ENCODE data around the gene LAMTOR5. TPM values are rescaled to one million over a fixed set of nuclear protein-coding genes. Genes with fewer than 3 reads are reported as not detected.
A peak's percentile ranks its signal among the peaks of the same experiment; 100 is the strongest.
"Not testable (repeated sequence)": the region's sequence is repeated elsewhere in the genome, so short reads cannot be mapped to it uniquely, and the experiment has no call there.

Gene LAMTOR5
- total and polyA plus RNA-seq, 4 donors, result 73.6 to 329 (median 127) TPM

DNA sequence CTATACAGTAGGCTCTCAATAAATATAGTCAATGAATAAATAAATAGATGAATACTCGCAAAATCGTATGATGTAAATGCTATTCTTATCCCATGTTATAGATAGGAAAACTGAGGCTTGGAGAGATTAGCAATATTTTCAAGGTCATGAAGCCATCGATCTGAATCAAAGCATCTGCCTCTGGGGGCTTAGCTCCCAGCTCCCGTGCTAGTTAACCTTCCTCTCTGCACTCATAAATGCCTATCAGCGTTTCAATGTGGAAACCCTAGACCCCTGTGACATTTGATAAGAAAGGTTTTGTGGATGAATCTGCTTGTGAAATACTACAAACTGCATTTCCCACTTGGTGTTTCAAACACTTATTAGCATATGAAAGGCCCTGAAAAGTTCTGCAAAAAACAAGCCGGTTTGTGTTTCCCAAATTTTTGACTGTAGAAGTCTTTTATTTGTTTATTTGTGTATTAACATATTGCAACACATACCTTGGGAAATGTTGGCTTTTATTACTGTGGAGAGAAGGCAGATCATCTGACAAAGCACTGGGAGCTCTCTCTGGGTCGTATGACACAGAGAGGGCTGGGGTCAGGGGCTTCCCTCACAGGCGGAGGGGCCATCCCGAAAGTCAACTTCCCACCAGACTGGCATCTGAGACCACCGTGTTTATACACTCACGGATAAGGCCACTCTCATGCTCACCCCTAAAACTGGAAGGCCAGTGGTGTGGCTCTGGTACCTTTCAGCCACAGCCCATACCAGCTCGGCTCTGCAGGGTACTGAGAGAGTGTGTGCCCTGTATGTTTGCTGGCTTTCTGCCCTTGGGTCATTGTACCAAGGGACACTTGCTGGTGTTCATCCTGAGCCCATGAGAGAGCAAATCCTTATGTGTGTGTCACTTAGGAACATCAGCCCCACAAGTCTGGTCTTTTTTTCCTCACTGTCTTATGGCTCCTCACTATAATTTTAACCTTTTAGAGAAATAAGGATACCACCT lies 42.5 kb upstream of the LAMTOR5 start:
- no peak overlapping the region for H3K27ac ChIP-seq (ENCODE audit: low read depth in 1 of 2, low read length in 2 of 2)
- WGBS, 2 donors, result 72 to 82% methylated on average over 12 of the region's 12 CpGs
- ATAC-seq (ENCODE audit: low FRiP score), result no peak

DNA sequence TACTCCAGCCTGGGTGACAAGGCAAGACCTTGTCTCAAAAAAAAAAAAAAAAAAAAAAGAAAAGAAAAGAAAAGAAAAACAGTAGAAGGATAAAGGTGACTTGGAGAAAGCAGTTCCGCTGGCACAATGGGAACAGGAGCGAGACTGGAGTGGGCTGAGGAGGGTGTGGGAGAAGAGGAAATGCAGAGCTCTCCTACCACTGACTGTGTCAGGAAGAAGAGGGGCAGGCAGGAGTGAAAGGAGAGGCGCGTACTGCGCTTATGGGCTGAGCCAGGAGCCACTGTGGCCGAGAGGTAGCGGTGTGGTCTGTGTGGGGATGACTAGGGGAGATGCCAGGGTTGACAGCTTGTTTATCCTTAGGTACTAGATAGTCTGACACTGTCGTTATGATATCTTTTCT lies 37.1 kb upstream of the LAMTOR5 start:
- H3K4me3 ChIP-seq (ENCODE audit: low read length in 2 of 2), result no peak overlapping the region
- 91 to 94% methylated on average over 8 of the region's 8 CpGs for WGBS, 2 donors
- no peak overlapping the region for H3K27ac ChIP-seq (ENCODE audit: low read depth in 1 of 2, low read length in 2 of 2)
- intact Hi-C loops (cut with DNase I), result no loop called here
- ATAC-seq (ENCODE audit: low FRiP score) (no peak), DNase-seq (peak in 1 of 2 donors; percentile 44)
- no peaks in the 10 kb centered on the region for H3K36me3 ChIP-seq (ENCODE audit: control insufficient read depth in 1 of 2, insufficient read depth in 2 of 2, low read length in 1 of 2)
- no peaks in the 10 kb centered on the region for H3K4me1 ChIP-seq (ENCODE audit: control insufficient read depth in 1 of 2, insufficient read depth in 2 of 2, low read length in 2 of 2)
- H3K27me3 ChIP-seq (ENCODE audit: control insufficient read depth in 1 of 2, insufficient read depth in 2 of 2, low read length in 1 of 2), result no peaks in the 10 kb centered on the region
- no peaks in the 10 kb centered on the region for H3K9me3 ChIP-seq (ENCODE audit: control insufficient read depth, low read length)

More for the DNA sequence above, 42.5 kb upstream of the LAMTOR5 start:
- peak in 1 of 2 donors; percentile 27 for DNase-seq
- no peaks in the 10 kb centered on the region for H3K36me3 ChIP-seq (ENCODE audit: control insufficient read depth in 1 of 2, insufficient read depth in 2 of 2, low read length in 1 of 2)
- H3K4me1 ChIP-seq (ENCODE audit: control insufficient read depth in 1 of 2, insufficient read depth in 2 of 2, low read length in 2 of 2), result no peaks in the 10 kb centered on the region
- intact Hi-C loops (cut with DNase I), result loop anchor here in 1 of 2 donors (10.0 kb wide), 1 partner anchor 135 kb away; no protein-coding TSS in a partner anchor
- no peaks in the 10 kb centered on the region for H3K27me3 ChIP-seq (ENCODE audit: control insufficient read depth in 1 of 2, insufficient read depth in 2 of 2, low read length in 1 of 2)
- no peaks in the 10 kb centered on the region for H3K9me3 ChIP-seq (ENCODE audit: control insufficient read depth, low read length)
- H3K4me3 ChIP-seq (ENCODE audit: low read length in 2 of 2), result no peak overlapping the region

DNA sequence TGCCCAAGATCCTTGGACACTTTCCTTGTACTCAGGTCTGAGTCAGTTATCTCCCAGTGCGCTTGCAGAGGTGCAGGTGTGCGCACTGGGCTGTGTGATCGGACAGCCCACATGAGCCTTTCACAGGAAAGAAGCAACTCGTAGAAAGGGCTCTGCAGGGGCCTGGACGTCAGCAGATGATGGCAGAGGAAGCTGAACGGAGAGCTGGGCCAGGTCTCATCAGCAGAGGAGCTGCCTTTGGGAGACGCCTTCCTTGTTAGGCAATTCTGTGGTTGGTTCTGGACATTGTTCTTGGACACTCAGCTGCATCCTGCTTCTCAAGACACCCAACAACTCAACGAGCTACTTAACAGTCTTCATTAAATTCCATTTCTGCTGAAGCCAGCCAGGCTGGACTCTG lies 36.0 kb upstream of the LAMTOR5 start:
- no peak overlapping the region for H3K4me3 ChIP-seq (ENCODE audit: low read length in 2 of 2)
- DNase-seq, result peak in 1 of 2 donors; percentile 57
- WGBS, 2 donors, result 92% methylated on average over 8 of the region's 8 CpGs
- no peaks in the 10 kb centered on the region for H3K9me3 ChIP-seq (ENCODE audit: control insufficient read depth, low read length)
- intact Hi-C loops (cut with DNase I), result no loop called here
- H3K27ac ChIP-seq (ENCODE audit: low read depth in 1 of 2, low read length in 2 of 2), result no peak overlapping the region
- no peaks in the 10 kb centered on the region for H3K4me1 ChIP-seq (ENCODE audit: control insufficient read depth in 1 of 2, insufficient read depth in 2 of 2, low read length in 2 of 2)
- H3K36me3 ChIP-seq (ENCODE audit: control insufficient read depth in 1 of 2, insufficient read depth in 2 of 2, low read length in 1 of 2), result no peaks in the 10 kb centered on the region
- H3K27me3 ChIP-seq (ENCODE audit: control insufficient read depth in 1 of 2, insufficient read depth in 2 of 2, low read length in 1 of 2), result no peaks in the 10 kb centered on the region
- ATAC-seq (ENCODE audit: low FRiP score), result no peak

DNA sequence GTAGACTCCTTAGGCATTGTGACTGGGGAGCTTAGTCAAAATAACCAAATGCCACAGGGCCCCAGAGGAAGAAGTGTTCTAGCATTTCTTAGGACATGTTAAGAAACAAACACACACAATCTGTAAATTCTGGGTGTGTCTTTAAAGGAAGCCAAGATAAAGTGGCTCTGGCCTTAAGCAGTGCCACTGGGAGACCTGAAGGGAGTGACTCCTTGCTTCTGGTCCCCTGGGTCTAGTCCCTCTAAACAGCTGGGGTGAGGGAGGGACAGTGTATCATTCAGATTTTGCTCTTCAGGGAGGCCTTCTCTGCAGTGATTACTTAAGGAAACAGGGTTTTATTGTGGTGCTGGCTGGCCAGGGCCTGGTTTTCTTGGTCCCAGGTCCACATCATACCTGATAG lies 34.4 kb upstream of the LAMTOR5 start:
- Histone ChIP-seq H3K4me1 (ENCODE audit: control insufficient read depth in 1 of 2, insufficient read depth in 2 of 2, low read length in 2 of 2) (no peaks in the 10 kb centered on the region), H3K27ac (ENCODE audit: low read depth in 1 of 2, low read length in 2 of 2) (no peak overlapping the region), H3K4me3 (ENCODE audit: low read length in 2 of 2) (no peak overlapping the region), H3K9me3 (ENCODE audit: control insufficient read depth, low read length) (no peaks in the 10 kb centered on the region), H3K27me3 (ENCODE audit: control insufficient read depth in 1 of 2, insufficient read depth in 2 of 2, low read length in 1 of 2) (no peaks in the 10 kb centered on the region), H3K36me3 (ENCODE audit: control insufficient read depth in 1 of 2, insufficient read depth in 2 of 2, low read length in 1 of 2) (no peaks in the 10 kb centered on the region)
- no peak for ATAC-seq (ENCODE audit: low FRiP score)
- intact Hi-C loops (cut with DNase I), result no loop called here
- no peak for DNase-seq

DNA sequence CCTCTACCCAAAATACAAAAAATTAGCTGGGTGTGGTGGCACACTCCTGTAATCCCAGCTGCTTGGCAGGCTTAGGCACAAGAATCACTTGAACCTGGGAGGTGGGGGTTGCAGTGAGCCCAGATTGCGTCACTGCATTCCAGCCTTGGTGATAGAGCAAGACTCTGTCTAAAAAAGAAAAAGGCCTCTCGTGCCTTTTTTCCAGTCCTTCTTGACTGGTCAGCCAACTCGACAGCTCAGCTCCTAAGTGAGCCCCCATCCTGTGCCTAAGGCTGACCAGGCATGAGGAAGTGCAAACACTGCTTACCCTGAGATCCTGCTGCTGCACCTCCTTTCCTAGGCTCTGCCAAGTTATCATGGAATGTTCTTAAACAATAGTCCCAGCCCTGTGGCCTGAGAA lies 33.4 kb upstream of the LAMTOR5 start:
- 18 to 20% methylated on average over 3 of the region's 3 CpGs for WGBS, 2 donors
- H3K4me3 ChIP-seq (ENCODE audit: low read length in 2 of 2), result no peak overlapping the region
- intact Hi-C loops (cut with DNase I), result no loop called here
- DNase-seq (peak in 1 of 2 donors; percentile 70), ATAC-seq (ENCODE audit: low FRiP score) (no peak)
- no peak overlapping the region for H3K27ac ChIP-seq (ENCODE audit: low read depth in 1 of 2, low read length in 2 of 2)
- no peaks in the 10 kb centered on the region for H3K4me1 ChIP-seq (ENCODE audit: control insufficient read depth in 1 of 2, insufficient read depth in 2 of 2, low read length in 2 of 2)
- H3K27me3 ChIP-seq (ENCODE audit: control insufficient read depth in 1 of 2, insufficient read depth in 2 of 2, low read length in 1 of 2), result no peaks in the 10 kb centered on the region
- H3K9me3 ChIP-seq (ENCODE audit: control insufficient read depth, low read length), result no peaks in the 10 kb centered on the region
- H3K36me3 ChIP-seq (ENCODE audit: control insufficient read depth in 1 of 2, insufficient read depth in 2 of 2, low read length in 1 of 2), result no peaks in the 10 kb centered on the region

DNA sequence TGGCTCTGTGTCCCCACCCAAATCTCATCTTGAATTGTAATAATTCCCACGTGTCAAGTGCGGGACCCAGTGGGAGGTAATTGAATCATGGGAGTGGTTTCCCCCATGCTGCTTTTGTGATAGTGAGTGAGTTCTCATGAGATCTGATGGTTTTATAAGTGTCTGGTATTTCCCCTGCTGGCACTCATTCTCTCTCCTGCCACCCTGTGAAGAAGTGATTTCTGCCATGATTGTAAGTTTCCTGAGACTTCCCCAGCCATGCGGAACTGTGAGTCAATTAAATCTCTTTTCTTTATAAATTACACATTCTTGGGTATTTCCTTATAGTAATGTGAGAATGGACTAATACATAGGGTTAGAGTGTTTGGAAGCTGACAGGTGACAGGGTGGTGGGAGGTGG lies 32.4 kb upstream of the LAMTOR5 start:
- intact Hi-C loops (cut with DNase I); H3K27me3 ChIP-seq (ENCODE audit: control insufficient read depth in 1 of 2, insufficient read depth in 2 of 2, low read length in 1 of 2); ATAC-seq (ENCODE audit: low FRiP score); H3K9me3 ChIP-seq (ENCODE audit: control insufficient read depth, low read length); H3K27ac ChIP-seq (ENCODE audit: low read depth in 1 of 2, low read length in 2 of 2); H3K4me1 ChIP-seq (ENCODE audit: control insufficient read depth in 1 of 2, insufficient read depth in 2 of 2, low read length in 2 of 2); H3K4me3 ChIP-seq (ENCODE audit: low read length in 2 of 2); H3K36me3 ChIP-seq (ENCODE audit: control insufficient read depth in 1 of 2, insufficient read depth in 2 of 2, low read length in 1 of 2); DNase-seq: not testable (repeated sequence)
- 89 to 95% methylated on average over 3 of the region's 3 CpGs for WGBS, 2 donors

DNA sequence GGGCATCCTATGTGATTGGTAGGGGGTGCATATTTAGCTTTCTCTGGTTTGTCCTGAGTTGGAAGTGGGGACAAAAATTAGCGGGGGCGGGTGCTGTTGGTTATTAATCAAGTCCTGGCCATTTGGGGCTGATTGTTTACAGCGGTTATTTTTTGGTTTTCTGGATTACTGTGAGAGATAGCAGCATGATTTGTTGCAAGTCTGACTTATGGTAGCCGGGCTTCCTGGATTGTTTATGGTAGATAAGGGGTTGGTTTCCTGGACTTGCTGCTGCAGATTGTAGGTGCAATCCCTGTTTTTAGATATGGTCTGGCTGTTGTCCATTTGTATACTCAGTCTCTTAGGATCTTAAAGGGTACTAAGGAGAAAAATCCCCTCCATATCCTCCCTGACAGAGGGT lies 31.4 kb upstream of the LAMTOR5 start:
- H3K36me3 ChIP-seq (ENCODE audit: control insufficient read depth in 1 of 2, insufficient read depth in 2 of 2, low read length in 1 of 2), result no peaks in the 10 kb centered on the region
- no peaks in the 10 kb centered on the region for H3K4me1 ChIP-seq (ENCODE audit: control insufficient read depth in 1 of 2, insufficient read depth in 2 of 2, low read length in 2 of 2)
- H3K27me3 ChIP-seq (ENCODE audit: control insufficient read depth in 1 of 2, insufficient read depth in 2 of 2, low read length in 1 of 2), result no peaks in the 10 kb centered on the region
- ATAC-seq (ENCODE audit: low FRiP score) (no peak), DNase-seq (no peak)
- WGBS, 2 donors, result 84 to 92% methylated on average over 4 of the region's 4 CpGs
- no peak overlapping the region for H3K27ac ChIP-seq (ENCODE audit: low read depth in 1 of 2, low read length in 2 of 2)
- intact Hi-C loops (cut with DNase I), result no loop called here
- H3K4me3 ChIP-seq (ENCODE audit: low read length in 2 of 2), result no peak overlapping the region
- no peaks in the 10 kb centered on the region for H3K9me3 ChIP-seq (ENCODE audit: control insufficient read depth, low read length)

DNA sequence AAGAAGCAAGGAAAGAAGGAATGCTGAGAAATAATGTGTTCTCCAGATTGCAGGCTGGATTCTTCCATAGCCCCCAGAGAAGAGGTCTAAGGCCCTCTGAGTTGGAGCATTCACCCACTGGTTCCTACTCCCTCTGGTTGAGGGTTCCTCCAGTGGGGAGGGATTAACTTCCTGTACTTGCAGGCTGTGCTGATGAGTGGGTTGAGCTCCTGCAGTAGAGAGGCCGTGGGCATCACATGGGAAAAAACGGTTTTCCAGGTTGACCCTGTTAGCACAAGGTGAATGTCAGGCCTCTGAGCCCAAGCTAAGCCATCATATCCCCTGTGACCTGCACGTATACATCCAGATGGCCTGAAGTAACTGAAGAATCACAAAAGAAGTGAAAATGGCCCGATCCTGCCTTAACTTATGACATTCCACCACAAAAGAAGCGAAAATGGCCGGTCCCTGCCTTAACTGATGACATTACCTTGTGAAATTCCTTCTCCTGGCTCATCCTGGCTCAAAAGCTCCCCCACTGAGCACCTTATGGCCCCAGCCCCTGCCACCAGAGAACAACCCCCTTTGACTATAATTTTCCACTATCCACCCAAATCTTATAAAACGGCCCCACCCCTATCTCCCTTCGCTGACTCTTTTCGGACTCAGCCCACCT lies 30.3 kb upstream of the LAMTOR5 start:
- H3K36me3 ChIP-seq (ENCODE audit: control insufficient read depth in 1 of 2, insufficient read depth in 2 of 2, low read length in 1 of 2); H3K27me3 ChIP-seq (ENCODE audit: control insufficient read depth in 1 of 2, insufficient read depth in 2 of 2, low read length in 1 of 2); intact Hi-C loops (cut with DNase I); H3K4me1 ChIP-seq (ENCODE audit: control insufficient read depth in 1 of 2, insufficient read depth in 2 of 2, low read length in 2 of 2); H3K27ac ChIP-seq (ENCODE audit: low read depth in 1 of 2, low read length in 2 of 2); ATAC-seq (ENCODE audit: low FRiP score); H3K4me3 ChIP-seq (ENCODE audit: low read length in 2 of 2); DNase-seq; H3K9me3 ChIP-seq (ENCODE audit: control insufficient read depth, low read length): not testable (repeated sequence)
- WGBS, 2 donors, result 90 to 91% methylated on average over 9 of the region's 9 CpGs
